H9 (cell line): ENCODE measurements around the gene CFAP97. TPM values are rescaled to one million over a fixed set of nuclear protein-coding genes. Genes with fewer than 3 reads are reported as not detected.

Experiments
- DNase-seq: peaks from one replicate; pipeline ENCODE4 v3.0.0-alpha.2; 2017
- H2AFZ ChIP-seq: one replicate; pipeline ENCODE4 v1.6.1; 2013; ENCODE audit warnings: mild to moderate bottlenecking, low read length, control low read depth, moderate library complexity
- H2AK5ac ChIP-seq: 2 replicates; pipeline ENCODE4 v1.6.1; 2013; ENCODE audit warnings: low read length, control low read depth, mixed read lengths; ENCODE audit not compliant: insufficient read length
- H2BK120ac ChIP-seq: one replicate; pipeline ENCODE4 v1.6.1; 2013; ENCODE audit warnings: low read depth, mild to moderate bottlenecking, low read length, control low read depth, inconsistent platforms; ENCODE audit not compliant: poor library complexity, severe bottlenecking
- H2BK12ac ChIP-seq: 2 replicates; pipeline ENCODE4 v1.6.1; 2013; ENCODE audit warnings: low read length, control low read depth, mixed read lengths, low read depth; ENCODE audit not compliant: insufficient read length
- H2BK15ac ChIP-seq: 2 replicates; pipeline ENCODE4 v1.6.1; 2013; ENCODE audit warnings: low read depth, low read length, control low read depth
- H2BK20ac ChIP-seq: one replicate; pipeline ENCODE4 v1.6.1; 2013; ENCODE audit warnings: low read depth, mild to moderate bottlenecking, low read length, control low read depth, inconsistent platforms; ENCODE audit not compliant: poor library complexity, severe bottlenecking
- H2BK5ac ChIP-seq: 2 replicates; pipeline ENCODE4 v1.6.1; 2013; ENCODE audit warnings: low read length, control low read depth, mixed read lengths; ENCODE audit not compliant: insufficient read length
- H3K14ac ChIP-seq: 2 replicates; pipeline ENCODE4 v1.6.1; 2013; ENCODE audit warnings: low read length, control low read depth; ENCODE audit not compliant: insufficient read depth
- H3K18ac ChIP-seq: 2 replicates; pipeline ENCODE4 v1.6.1; 2013; ENCODE audit warnings: low read depth, mild to moderate bottlenecking, mixed read lengths, low read length, control low read depth; ENCODE audit not compliant: insufficient read length
- H3K23ac ChIP-seq: 2 replicates; pipeline ENCODE4 v1.6.1; 2013; ENCODE audit warnings: low read length, control low read depth, mixed read lengths, low read depth; ENCODE audit not compliant: insufficient read length
- H3K23me2 ChIP-seq: 2 replicates; pipeline ENCODE4 v1.6.1; 2013; ENCODE audit warnings: low read depth, mild to moderate bottlenecking, mixed read lengths, low read length, control low read depth; ENCODE audit not compliant: insufficient read length, poor library complexity, severe bottlenecking
- H3K27ac ChIP-seq: 2 replicates; pipeline ENCODE4 v1.5.1; 2013; ENCODE audit warnings: low read length, control low read depth, mixed read lengths, low read depth; ENCODE audit not compliant: insufficient read length
- H3K27me3 ChIP-seq: 2 replicates; pipeline ENCODE4 v1.6.1; 2013; ENCODE audit warnings: low read length, control low read depth, inconsistent platforms; ENCODE audit not compliant: insufficient read depth
- H3K4ac ChIP-seq: 2 replicates; pipeline ENCODE4 v1.6.1; 2013; ENCODE audit warnings: low read depth, mild to moderate bottlenecking, control low read depth, inconsistent platforms, low read length, moderate library complexity
- H3K4me1 ChIP-seq: 2 replicates; pipeline ENCODE4 v1.6.1; 2013; ENCODE audit warnings: low read length, control low read depth, inconsistent platforms; ENCODE audit not compliant: insufficient read depth
- H3K4me2 ChIP-seq: 2 replicates; pipeline ENCODE4 v1.6.1; 2013; ENCODE audit warnings: low read length, control low read depth, mixed read lengths; ENCODE audit not compliant: insufficient read length, insufficient read depth
- H3K56ac ChIP-seq: 2 replicates; pipeline ENCODE4 v1.6.1; 2013; ENCODE audit warnings: low read depth, mild to moderate bottlenecking, mixed read lengths, low read length, control low read depth; ENCODE audit not compliant: insufficient read length
- H3K79me1 ChIP-seq: 2 replicates; pipeline ENCODE4 v1.6.1; 2013; ENCODE audit warnings: low read depth, mild to moderate bottlenecking, moderate library complexity, low read length, control low read depth, inconsistent platforms; ENCODE audit not compliant: insufficient read depth, poor library complexity, severe bottlenecking
- H3K79me2 ChIP-seq: 2 replicates; pipeline ENCODE4 v1.6.1; 2013; ENCODE audit warnings: low read length, control low read depth, inconsistent platforms; ENCODE audit not compliant: insufficient read depth
- H3K9ac ChIP-seq: 2 replicates; pipeline ENCODE4 v1.6.1; 2013; ENCODE audit warnings: low read length, control low read depth, mixed read lengths; ENCODE audit not compliant: insufficient read length; ENCODE audit errors: extremely low read depth
- H3K9me3 ChIP-seq: one replicate; pipeline ENCODE4 v1.6.1; 2013; ENCODE audit warnings: low read depth, low read length, inconsistent platforms; ENCODE audit not compliant: control insufficient read depth
- H3T11ph ChIP-seq: one replicate; pipeline ENCODE4 v1.6.1; 2013; ENCODE audit warnings: mild to moderate bottlenecking, low read length, control low read depth, inconsistent platforms
- H4K20me1 ChIP-seq: one replicate; pipeline ENCODE4 v1.6.1; 2013; ENCODE audit not compliant: control insufficient read depth, insufficient read length, insufficient read depth
- H4K5ac ChIP-seq: 2 replicates; pipeline ENCODE4 v1.6.1; 2013; ENCODE audit warnings: low read depth, mild to moderate bottlenecking, mixed read lengths, low read length, control low read depth; ENCODE audit not compliant: insufficient read length
- H4K8ac ChIP-seq: replicated peaks from 2 replicates; pipeline ENCODE4 v1.6.1; 2013; ENCODE audit warnings: low read length, control low read depth, mixed read lengths, low read depth; ENCODE audit not compliant: insufficient read length
- H4K91ac ChIP-seq: 2 replicates; pipeline ENCODE4 v1.6.1; 2013; ENCODE audit warnings: low read depth, mild to moderate bottlenecking, moderate library complexity, mixed read lengths, low read length, control low read depth; ENCODE audit not compliant: insufficient read length
- H3K27ac Mint-ChIP-seq, 3 experiments: 2 replicates in 2 of 3; 3 replicates in 1 of 3; pipeline ENCODE4 v1.8.0; 2020 to 2021; ENCODE audit warnings: mixed read lengths in 3 of 3, mild to moderate bottlenecking in 1 of 3, moderate library complexity in 1 of 3
- H3K27me3 Mint-ChIP-seq: 2 replicates; pipeline ENCODE4 v1.8.0; 2021; ENCODE audit warnings: low read depth, mild to moderate bottlenecking, moderate library complexity, mixed read lengths
- H3K36me3 Mint-ChIP-seq, 3 experiments: 2 replicates in 2 of 3; 3 replicates in 1 of 3; pipeline ENCODE4 v1.8.0; 2020 to 2021; ENCODE audit warnings: low read depth in 3 of 3, mixed read lengths in 3 of 3; ENCODE audit not compliant: insufficient read depth in 1 of 3
- H3K4me1 Mint-ChIP-seq, 2 experiments: 2 replicates each; pipeline ENCODE4 v1.8.0; 2020; ENCODE audit warnings: mixed read lengths in 2 of 2
- H3K4me3 Mint-ChIP-seq, 2 experiments: 2 replicates in 1 of 2; 3 replicates in 1 of 2; pipeline ENCODE4 v1.8.0; 2020 to 2021; ENCODE audit warnings: mild to moderate bottlenecking in 2 of 2, mixed read lengths in 2 of 2, moderate library complexity in 1 of 2
- H3K9me3 Mint-ChIP-seq, 2 experiments: 2 replicates in 1 of 2; 3 replicates in 1 of 2; pipeline ENCODE4 v1.8.0; 2020; ENCODE audit warnings: mild to moderate bottlenecking in 2 of 2, mixed read lengths in 2 of 2, moderate library complexity in 1 of 2
- WGBS: extraction: QIAGEN DNeasy Blood & Tissue Kit; methylation state at CpG from one replicate; pipeline ENCODE4 v1.1.7; 2013; ENCODE audit warnings: missing lambda C conversion rate, low lambda C conversion rate, mixed read lengths; ENCODE audit not compliant: insufficient read length; ENCODE audit errors: extremely low coverage; 5-methylcytosine and 5-hydroxymethylcytosine counted together
- total RNA-seq: library from RNA; stranded (reverse); gene quantifications from 2 replicates; pipeline ENCODE4 v1.2.1, GENCODE V29; 2021
- TF ChIP-seq, protein P1 (sequence below): fragments of 200-600 bp; sonication (generic); conservative IDR thresholded peaks from 3 replicates; pipeline ENCODE4 v1.8.0; 2021; ENCODE audit warnings: antibody characterized with exemption, mild to moderate bottlenecking

Gene CFAP97
- total RNA-seq, 1 experiment from 2014 or later, result 39.3 TPM

DNA sequence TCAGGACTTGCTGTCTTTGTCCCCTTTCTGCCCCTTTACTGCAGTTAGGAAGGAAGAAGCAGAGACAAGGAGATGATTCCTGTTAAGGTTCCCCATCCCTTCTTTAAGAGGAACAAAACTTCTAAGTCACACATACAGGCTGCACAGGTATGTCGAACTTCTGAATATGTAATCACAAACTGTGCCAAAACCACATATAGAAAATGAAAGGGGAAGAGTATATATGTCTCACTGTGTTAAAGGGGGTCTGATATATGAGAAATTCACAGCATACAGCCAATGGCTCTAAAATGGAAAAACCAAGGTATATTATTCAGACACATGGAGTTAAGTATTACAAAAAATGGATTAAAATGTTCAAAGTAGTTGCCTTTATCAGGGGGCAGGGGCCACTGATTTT is 11.7 kb downstream of the CFAP97 start:
- no CpG with 5 or more reads among the region's 1 CpG for WGBS
- no peak overlapping the region for H2AFZ ChIP-seq
- DNase-seq, result no peak
- H3K4me3 Mint-ChIP-seq, result no peak overlapping the region
- no peak overlapping the region for H3K4me2 ChIP-seq
- H2BK12ac ChIP-seq, result no peak overlapping the region
- no peaks in the 10 kb centered on the region for H3K23me2 ChIP-seq
- no peak overlapping the region for H3K4ac ChIP-seq
- no peak overlapping the region for H4K5ac ChIP-seq
- H3K27me3 Mint-ChIP-seq, result no peaks in the 10 kb centered on the region
- H2BK120ac ChIP-seq, result no peak overlapping the region
- no peak overlapping the region for H3K18ac ChIP-seq
- H3K27ac Mint-ChIP-seq, result no peak overlapping the region; a peak in 2 of 7 replicates
- no peak overlapping the region for H4K8ac ChIP-seq
- no peak overlapping the region for H2BK15ac ChIP-seq
- TF ChIP-seq, protein P1, sequence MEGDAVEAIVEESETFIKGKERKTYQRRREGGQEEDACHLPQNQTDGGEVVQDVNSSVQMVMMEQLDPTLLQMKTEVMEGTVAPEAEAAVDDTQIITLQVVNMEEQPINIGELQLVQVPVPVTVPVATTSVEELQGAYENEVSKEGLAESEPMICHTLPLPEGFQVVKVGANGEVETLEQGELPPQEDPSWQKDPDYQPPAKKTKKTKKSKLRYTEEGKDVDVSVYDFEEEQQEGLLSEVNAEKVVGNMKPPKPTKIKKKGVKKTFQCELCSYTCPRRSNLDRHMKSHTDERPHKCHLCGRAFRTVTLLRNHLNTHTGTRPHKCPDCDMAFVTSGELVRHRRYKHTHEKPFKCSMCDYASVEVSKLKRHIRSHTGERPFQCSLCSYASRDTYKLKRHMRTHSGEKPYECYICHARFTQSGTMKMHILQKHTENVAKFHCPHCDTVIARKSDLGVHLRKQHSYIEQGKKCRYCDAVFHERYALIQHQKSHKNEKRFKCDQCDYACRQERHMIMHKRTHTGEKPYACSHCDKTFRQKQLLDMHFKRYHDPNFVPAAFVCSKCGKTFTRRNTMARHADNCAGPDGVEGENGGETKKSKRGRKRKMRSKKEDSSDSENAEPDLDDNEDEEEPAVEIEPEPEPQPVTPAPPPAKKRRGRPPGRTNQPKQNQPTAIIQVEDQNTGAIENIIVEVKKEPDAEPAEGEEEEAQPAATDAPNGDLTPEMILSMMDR, result no peak
- no peak overlapping the region for H3K27ac ChIP-seq
- no peaks in the 10 kb centered on the region for H3K79me1 ChIP-seq
- peaks cover 4% of the 10 kb centered on the region; the same call in 1 of the 2 replicates for H3K4me1 ChIP-seq
- H3K4me1 Mint-ChIP-seq, result peaks cover 9 to 10% of the 10 kb centered on the region in 2 experiments
- H2AK5ac ChIP-seq, result no peak overlapping the region
- no peaks in the 10 kb centered on the region for H3K27me3 ChIP-seq
- no peaks in the 10 kb centered on the region for H3K9me3 Mint-ChIP-seq
- H3K56ac ChIP-seq, result no peak overlapping the region
- no peak overlapping the region for H2BK5ac ChIP-seq
- no peaks in the 10 kb centered on the region for H4K20me1 ChIP-seq
- H2BK20ac ChIP-seq, result no peak overlapping the region
- no peak overlapping the region for H3K9ac ChIP-seq
- H4K91ac ChIP-seq, result no peak overlapping the region
- no peak overlapping the region for H3K23ac ChIP-seq
- no peaks in the 10 kb centered on the region; the same call in 1 of the 2 replicates for H3K79me2 ChIP-seq
- H3K9me3 ChIP-seq, result no peaks in the 10 kb centered on the region
- no peak overlapping the region for H3T11ph ChIP-seq
- H3K36me3 Mint-ChIP-seq, result peaks cover 3 to 29% (median 21%) of the 10 kb centered on the region in 3 experiments; a peak in 5 of 7 replicates
- H3K14ac ChIP-seq, result no peak overlapping the region
